GM10266 (cell line): ENCODE data around the gene LBX2.
A peak's percentile ranks its signal among the peaks of the same experiment; 100 is the strongest.

Experiments used
- DNase-seq: peaks from one replicate; pipeline ENCODE4 v3.0.0; 2012; ENCODE audit errors: extremely low spot score
- CTCF ChIP-seq: IDR thresholded peaks from 2 replicates; pipeline ENCODE4 v1.5.1; 2012; ENCODE audit warnings: mild to moderate bottlenecking, low read depth; ENCODE audit not compliant: control insufficient read depth, insufficient read depth; ENCODE audit errors: missing control alignments

Gene LBX2

GRCh38 chr2:74525717-74526648 is 26.6 kb upstream of the LBX2 start, which contains the start of gene DQX1:
Gene DQX1, minus strand, starts transcription at chr2:74526231. Its CDS starts 502 bp downstream, at chr2:74525729.
- peak; percentile 69 for DNase-seq
- no peak for TF ChIP-seq CTCF

- no peak for TF ChIP-seq CTCF
- DNase-seq, result no peak
Observed at GRCh38 chr2:74524955-74525716, 25.7 kb upstream of the LBX2 start.

- no peak for TF ChIP-seq CTCF
- DNase-seq, result no peak
Observed at GRCh38 chr2:74524005-74524404, 24.6 kb upstream of the LBX2 start.

- no peak for DNase-seq
- TF ChIP-seq CTCF, result no peak
Observed at GRCh38 chr2:74522516-74522915, 23.1 kb upstream of the LBX2 start.

GRCh38 chr2:74516650-74517049 is 17.2 kb upstream of the LBX2 start:
- TF ChIP-seq CTCF, result no peak
- no peak for DNase-seq

- DNase-seq, result peak; percentile 92
- TF ChIP-seq CTCF, result no peak
Observed at GRCh38 chr2:74515981-74516633, 16.7 kb upstream of the LBX2 start.
